Motor neuron (in vitro differentiated cells): ENCODE results near the gene RABGAP1L. TPM values are rescaled to one million over a fixed set of nuclear protein-coding genes. Genes with fewer than 3 reads are reported as not detected.
"Not testable (repeated sequence)": the region's sequence is repeated elsewhere in the genome, so short reads cannot be mapped to it uniquely, and the experiment has no call there.

Experiments
- ATAC-seq, 8 experiments: fragments of 200-7000 bp; cut with Tn5 transposase; replicated peaks in 6 of 8; 2 replicates each; pipeline ENCODE4 v1.8.0; 2021; ENCODE audit warnings: mild to moderate bottlenecking in 8 of 8, moderate library complexity in 8 of 8
- H3K27ac ChIP-seq, 2 donors: fragments of 250-450 bp; sonication (Bioruptor Pico); 2 replicates each; pipeline ENCODE4 v1.9.0; 2021; ENCODE audit warnings: antibody characterized with exemption in 2 of 2, mild to moderate bottlenecking in 2 of 2, moderate library complexity in 1 of 2
- H3K4me1 ChIP-seq, 2 donors: fragments of 250-450 bp; sonication (Bioruptor Pico); replicated peaks in 1 of 2; 2 replicates each; pipeline ENCODE4 v1.6.1; 2021; ENCODE audit warnings: antibody characterized with exemption in 2 of 2, mild to moderate bottlenecking in 2 of 2, moderate library complexity in 1 of 2
- H3K4me3 ChIP-seq, 5 donors: fragments of 250-450 bp; sonication (Bioruptor Pico); 2 replicates each; pipeline ENCODE4 v1.9.0; 2021; ENCODE audit warnings: antibody characterized with exemption in 5 of 5, mild to moderate bottlenecking in 5 of 5, moderate library complexity in 4 of 5
- WGBS, 10 experiments: fragments of 450-650 bp; shearing (Covaris generic); methylation state at CpG; one replicate each; pipeline ENCODE4 v1.0.0; 2022; 5-methylcytosine and 5-hydroxymethylcytosine counted together
- in situ Hi-C, 9 experiments: fragments of 400-800 bp; cut with MboI; loops; one replicate each; pipeline ENCODE4 v1.15.0; 2021; ENCODE audit warnings: low sequenced_read_pairs in 9 of 9, low pct_unique_long_range_greater_than_20kb in 2 of 9; ENCODE audit not compliant: unreplicated experiment in 9 of 9
- total RNA-seq, 8 experiments: library from RNA; unstranded; fragments of 300-600 nt; gene quantifications; 2 replicates each; pipeline versions ENCODE4 v1.2.3 to v1.2.4, GENCODE V29; 2022

The RABGAP1L gene
- total RNA-seq, 8 experiments from 2014 or later, result 22.0 to 60.3 (median 45.3) TPM

GRCh38 chr1:174398246-174398645 is 238.9 kb downstream of the RABGAP1L start:
- Histone ChIP-seq H3K27ac (no peak overlapping the region), H3K4me1 (no peaks in the 10 kb centered on the region), H3K4me3 (no peak overlapping the region)
- WGBS, 10 experiments, result 77 to 100% (median 97%) methylated on average over 1 to 4 of the region's 4 CpGs; no CpG with 5 or more reads in 2 of the 10 experiments
- no peak for ATAC-seq
- in situ Hi-C loops, result no loop called here

- Histone ChIP-seq H3K27ac (no peak overlapping the region), H3K4me3 (no peak overlapping the region), H3K4me1 (no peaks in the 10 kb centered on the region)
- in situ Hi-C loops, result no loop called here
- WGBS, 10 experiments, result 17 to 100% (median 92%) methylated on average over 1 of the region's 1 CpG; no CpG with 5 or more reads in 4 of the 10 experiments
- ATAC-seq, result no peak
These were observed 239.9 kb downstream of the RABGAP1L start for GRCh38 chr1:174399211-174399610.

- Histone ChIP-seq H3K27ac (no peak overlapping the region), H3K4me3 (no peak overlapping the region), H3K4me1 (no peaks in the 10 kb centered on the region)
- no peak for ATAC-seq
- in situ Hi-C loops, result loop anchor here in 1 of 9 experiments (25.0 kb wide), 1 partner anchor 336 kb away; no protein-coding TSS in a partner anchor
- WGBS, 10 experiments, result 69 to 98% (median 87%) methylated on average over 2 to 4 of the region's 4 CpGs
These were observed 241.8 kb downstream of the RABGAP1L start for GRCh38 chr1:174401075-174401474.

GRCh38 chr1:174405219-174405618 is 245.9 kb downstream of the RABGAP1L start:
- in situ Hi-C loops, result loop anchor here in 1 of 9 experiments (25.0 kb wide), 1 partner anchor 332 kb away; no protein-coding TSS in a partner anchor
- 80 to 100% (median 100%) methylated on average over 1 of the region's 1 CpG; no CpG with 5 or more reads in 1 of the 10 experiments for WGBS, 10 experiments
- ATAC-seq, result no peak
- Histone ChIP-seq H3K4me1 (no peaks in the 10 kb centered on the region), H3K27ac (no peak overlapping the region), H3K4me3 (no peak overlapping the region)

GRCh38 chr1:174406421-174406820 is 247.1 kb downstream of the RABGAP1L start:
- H3K4me1 ChIP-seq, result no peaks in the 10 kb centered on the region
- in situ Hi-C loops, result loop anchor here in 1 of 9 experiments (25.0 kb wide), 1 partner anchor 331 kb away; no protein-coding TSS in a partner anchor
- no peak overlapping the region for H3K4me3 ChIP-seq
- H3K27ac ChIP-seq, result no peak overlapping the region
- ATAC-seq, result no peak
- WGBS, 10 experiments, result 48 to 100% (median 91%) methylated on average over 1 to 4 of the region's 4 CpGs

- no peak overlapping the region for H3K27ac ChIP-seq
- in situ Hi-C loops, result loop anchor here in 1 of 9 experiments (25.0 kb wide), 1 partner anchor 330 kb away; no protein-coding TSS in a partner anchor
- H3K4me1 ChIP-seq, result no peaks in the 10 kb centered on the region
- ATAC-seq, result peak in 2 of 8 experiments; percentile 25 to 47
- WGBS, 10 experiments, result 0 to 92% (median 69%) methylated on average over 1 to 3 of the region's 3 CpGs; no CpG with 5 or more reads in 2 of the 10 experiments
- no peak overlapping the region for H3K4me3 ChIP-seq
These were observed 248.3 kb downstream of the RABGAP1L start for GRCh38 chr1:174407665-174408064.

- Histone ChIP-seq H3K4me3 (no peak overlapping the region), H3K27ac (no peak overlapping the region), H3K4me1 (no peaks in the 10 kb centered on the region)
- in situ Hi-C loops, result loop anchor here in 1 of 9 experiments (25.0 kb wide), 1 partner anchor 329 kb away; no protein-coding TSS in a partner anchor
- 17 to 100% (median 75%) methylated on average over 1 to 2 of the region's 2 CpGs; no CpG with 5 or more reads in 2 of the 10 experiments for WGBS, 10 experiments
- peak in 3 of 8 experiments; percentile 44 to 63 (median 46) for ATAC-seq
These were observed 248.8 kb downstream of the RABGAP1L start for GRCh38 chr1:174408146-174408545.

GRCh38 chr1:174409801-174410200 is 250.5 kb downstream of the RABGAP1L start:
- not testable (repeated sequence) for ATAC-seq, H3K27ac ChIP-seq, H3K4me1 ChIP-seq, H3K4me3 ChIP-seq
- 40 to 100% (median 62%) methylated on average over 1 to 2 of the region's 3 CpGs; no CpG with 5 or more reads in 4 of the 10 experiments for WGBS, 10 experiments
- in situ Hi-C loops, result loop anchor here in 1 of 9 experiments (25.0 kb wide), 1 partner anchor 328 kb away; no protein-coding TSS in a partner anchor

- H3K4me3 ChIP-seq, result no peak overlapping the region
- in situ Hi-C loops, result loop anchor here in 1 of 9 experiments (25.0 kb wide), 1 partner anchor 324 kb away; no protein-coding TSS in a partner anchor
- no peak overlapping the region for H3K27ac ChIP-seq
- peak in 2 of 8 experiments; percentile 59 to 85 for ATAC-seq
- no peaks in the 10 kb centered on the region for H3K4me1 ChIP-seq
- WGBS, 10 experiments, result 32 to 92% (median 77%) methylated on average over 1 to 4 of the region's 4 CpGs; no CpG with 5 or more reads in 2 of the 10 experiments
These were observed 254.3 kb downstream of the RABGAP1L start for GRCh38 chr1:174413632-174414031.

- Histone ChIP-seq H3K4me1 (no peaks in the 10 kb centered on the region), H3K4me3 (no peak overlapping the region), H3K27ac (no peak overlapping the region)
- in situ Hi-C loops, result loop anchor here in 1 of 9 experiments (25.0 kb wide), 1 partner anchor 323 kb away; no protein-coding TSS in a partner anchor
- peak in 1 of 8 experiments; percentile 36 for ATAC-seq
- WGBS, 10 experiments, result 13 to 100% (median 86%) methylated on average over 1 of the region's 1 CpG; no CpG with 5 or more reads in 1 of the 10 experiments
These were observed 254.9 kb downstream of the RABGAP1L start for GRCh38 chr1:174414203-174414602.

- Histone ChIP-seq H3K4me1 (no peaks in the 10 kb centered on the region), H3K27ac (no peak overlapping the region), H3K4me3 (no peak overlapping the region)
- in situ Hi-C loops, result loop anchor here in 1 of 9 experiments (25.0 kb wide), 1 partner anchor 322 kb away; no protein-coding TSS in a partner anchor
- WGBS, 10 experiments, result 70 to 100% (median 96%) methylated on average over 1 to 2 of the region's 2 CpGs
- no peak for ATAC-seq
These were observed 256.2 kb downstream of the RABGAP1L start for GRCh38 chr1:174415506-174415905.

- in situ Hi-C loops, result loop anchor here in 1 of 9 experiments (25.0 kb wide), 1 partner anchor 319 kb away; no protein-coding TSS in a partner anchor
- no peak for ATAC-seq
These were observed 258.6 kb downstream of the RABGAP1L start for GRCh38 chr1:174417921-174418320.

GRCh38 chr1:174425121-174425520 is 265.8 kb downstream of the RABGAP1L start:
- Histone ChIP-seq H3K4me3 (no peak overlapping the region), H3K27ac (no peak overlapping the region), H3K4me1 (no peaks in the 10 kb centered on the region)
- ATAC-seq, result no peak
- in situ Hi-C loops, result no loop called here

More at GRCh38 chr1:174417921-174418320, 258.6 kb downstream of the RABGAP1L start:
- Histone ChIP-seq H3K4me1 (no peaks in the 10 kb centered on the region), H3K27ac (no peak overlapping the region), H3K4me3 (no peak overlapping the region)
- 86 to 100% (median 100%) methylated on average over 1 to 2 of the region's 2 CpGs; no CpG with 5 or more reads in 1 of the 10 experiments for WGBS, 10 experiments
